ENCODE measurements around the gene RPL3. TPM values are rescaled to one million over a fixed set of nuclear protein-coding genes. Genes with fewer than 3 reads are reported as not detected.

The RPL3 gene
- polyA plus RNA-seq, 1 donor (not counting 4 experiments of a cell fraction or from before 2014, with no cell fraction given): 2,538 TPM

DNA sequence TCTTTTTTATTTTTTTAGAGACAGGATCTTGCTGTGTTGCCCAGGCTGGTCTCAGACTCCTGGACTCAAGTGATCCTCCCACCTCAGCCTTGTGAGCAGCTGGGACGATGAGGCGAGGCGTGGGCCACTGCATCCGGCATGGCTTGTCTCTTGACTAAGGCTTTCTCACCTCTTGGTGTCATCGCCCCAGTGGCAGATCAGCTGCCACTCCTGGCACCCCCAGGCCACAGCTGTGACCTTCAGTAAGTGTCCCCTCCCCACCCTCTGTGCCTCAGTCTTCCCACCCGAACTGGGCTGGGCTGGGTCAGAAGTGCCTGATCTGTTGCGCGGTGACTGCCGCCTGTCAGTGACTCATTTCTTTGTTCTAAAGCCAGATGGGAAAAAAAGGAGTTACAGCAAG is 33.9 kb upstream of the RPL3 start:
- H3K4me3 ChIP-seq (ENCODE audit: control insufficient read depth in 2 of 3, extremely low read depth in 1 of 3, insufficient read depth in 2 of 3, low read depth in 1 of 3, low read length in 3 of 3): no peak overlapping the region
- DNase-seq (ENCODE audit: low read depth, low spot score) (no peak), FAIRE-seq (no peak)
- H3K79me2 ChIP-seq (ENCODE audit: control insufficient read depth, insufficient read depth, low read length): no peaks in the 10 kb centered on the region
- TF ChIP-seq CTCF (optimal IDR thresholded peaks at IDR 0.05 in 1 of 3, IDR thresholded peaks at IDR 0.05 in 1 of 3, conservative IDR thresholded peaks at IDR 0.05 in 1 of 3; ENCODE audit: extremely low read depth in 1 of 3, insufficient read depth in 2 of 3, low read length in 3 of 3): no peak
- no peak for TF ChIP-seq EZH2 (IDR thresholded peaks at IDR 0.05; ENCODE audit: low read length)
- peaks cover 4% of the 10 kb centered on the region for H4K20me1 ChIP-seq (ENCODE audit: control insufficient read depth, extremely low read depth, insufficient read depth, low read length)
- no peaks in the 10 kb centered on the region for H3K36me3 ChIP-seq (ENCODE audit: control insufficient read depth in 2 of 2, extremely low read depth in 1 of 2, insufficient read depth in 2 of 2, low read length in 2 of 2)
- no peaks in the 10 kb centered on the region for H3K9me3 ChIP-seq (ENCODE audit: control insufficient read depth, low read depth, low read length)
- H3K9ac ChIP-seq (ENCODE audit: control insufficient read depth, extremely low read depth, insufficient read depth, low read length): no peak overlapping the region
- peaks cover 29% of the 10 kb centered on the region for H3K4me1 ChIP-seq (ENCODE audit: control insufficient read depth, extremely low read depth, insufficient read depth, low read length)
- dilution Hi-C loops (cut with MboI; ENCODE audit: extremely low pct_ligation_motif_present, low sequenced_read_pairs): no loop called here
- H3K9me1 ChIP-seq (ENCODE audit: control insufficient read depth, extremely low read depth, insufficient read depth, low read length): no peaks in the 10 kb centered on the region
- no peak overlapping the region for H3K4me2 ChIP-seq (ENCODE audit: control insufficient read depth, extremely low read depth, insufficient read depth, low read depth, low read length)
- H2AFZ ChIP-seq (ENCODE audit: control insufficient read depth, low read length): no peak overlapping the region
- no peak overlapping the region for H3K27ac ChIP-seq (ENCODE audit: control insufficient read depth, insufficient read depth, low read length)
- H3K27me3 ChIP-seq (ENCODE audit: control insufficient read depth, extremely low read depth, insufficient read depth, low read length): peaks cover 6% of the 10 kb centered on the region

DNA sequence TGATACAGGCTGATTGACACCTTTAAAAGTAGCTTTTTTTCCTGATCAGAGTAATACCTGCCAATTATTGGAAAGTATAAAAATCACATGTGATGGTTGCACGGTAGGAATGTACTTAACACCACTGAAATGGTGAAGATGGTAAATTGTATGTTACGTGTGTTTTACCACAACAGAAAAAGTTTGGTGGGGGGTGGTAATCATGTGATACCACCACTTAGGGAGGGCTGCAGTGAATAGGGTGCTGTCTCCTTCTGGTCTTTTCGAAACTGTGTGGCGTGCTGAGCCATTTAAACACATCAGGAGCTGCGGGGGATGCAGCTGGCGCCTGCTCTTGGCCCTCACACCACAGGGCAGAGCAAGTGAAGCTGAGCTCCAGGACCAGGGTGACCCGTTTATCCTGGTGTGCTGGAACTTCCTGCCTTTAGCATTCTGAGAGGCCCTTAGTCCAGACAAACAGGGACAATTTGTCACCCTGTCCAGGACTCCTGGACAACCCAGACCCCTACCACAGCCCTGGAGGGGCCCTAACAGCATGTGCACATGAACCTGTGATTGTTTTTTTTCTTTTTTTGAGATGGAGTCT is 33.0 kb upstream of the RPL3 start:
- TF ChIP-seq CTCF (optimal IDR thresholded peaks at IDR 0.05 in 1 of 3, IDR thresholded peaks at IDR 0.05 in 1 of 3, conservative IDR thresholded peaks at IDR 0.05 in 1 of 3; ENCODE audit: extremely low read depth in 1 of 3, insufficient read depth in 2 of 3, low read length in 3 of 3) (no peak), EZH2 (IDR thresholded peaks at IDR 0.05; ENCODE audit: low read length) (no peak)
- Histone ChIP-seq H4K20me1 (ENCODE audit: control insufficient read depth, extremely low read depth, insufficient read depth, low read length) (peaks cover 4% of the 10 kb centered on the region), H3K4me2 (ENCODE audit: control insufficient read depth, extremely low read depth, insufficient read depth, low read depth, low read length) (no peak overlapping the region), H3K36me3 (ENCODE audit: control insufficient read depth in 2 of 2, extremely low read depth in 1 of 2, insufficient read depth in 2 of 2, low read length in 2 of 2) (no peaks in the 10 kb centered on the region), H3K27me3 (ENCODE audit: control insufficient read depth, extremely low read depth, insufficient read depth, low read length) (peaks cover 6% of the 10 kb centered on the region), H3K9me1 (ENCODE audit: control insufficient read depth, extremely low read depth, insufficient read depth, low read length) (no peaks in the 10 kb centered on the region), H3K4me1 (ENCODE audit: control insufficient read depth, extremely low read depth, insufficient read depth, low read length) (peaks cover 29% of the 10 kb centered on the region), H3K27ac (ENCODE audit: control insufficient read depth, insufficient read depth, low read length) (no peak overlapping the region), H3K4me3 (ENCODE audit: control insufficient read depth in 2 of 3, extremely low read depth in 1 of 3, insufficient read depth in 2 of 3, low read depth in 1 of 3, low read length in 3 of 3) (no peak overlapping the region), H2AFZ (ENCODE audit: control insufficient read depth, low read length) (no peak overlapping the region), H3K79me2 (ENCODE audit: control insufficient read depth, insufficient read depth, low read length) (no peaks in the 10 kb centered on the region), H3K9me3 (ENCODE audit: control insufficient read depth, low read depth, low read length) (no peaks in the 10 kb centered on the region), H3K9ac (ENCODE audit: control insufficient read depth, extremely low read depth, insufficient read depth, low read length) (no peak overlapping the region)
- DNase-seq (ENCODE audit: low read depth, low spot score): no peak
- FAIRE-seq: peak; percentile 57
- dilution Hi-C loops (cut with MboI; ENCODE audit: extremely low pct_ligation_motif_present, low sequenced_read_pairs): no loop called here
